VCaP (cell line): ENCODE data around the gene TP53TG5.

Experiments used
- H3K27ac ChIP-seq: fragments of 450-650 bp; 2 replicates; pipeline ENCODE4 v1.5.1; 2017
- CTCF ChIP-seq: fragments of 450-650 bp; conservative IDR thresholded peaks from 2 replicates; pipeline ENCODE4 v1.5.1; 2017; ENCODE audit warnings: mild to moderate bottlenecking, moderate library complexity

The TP53TG5 gene

DNA sequence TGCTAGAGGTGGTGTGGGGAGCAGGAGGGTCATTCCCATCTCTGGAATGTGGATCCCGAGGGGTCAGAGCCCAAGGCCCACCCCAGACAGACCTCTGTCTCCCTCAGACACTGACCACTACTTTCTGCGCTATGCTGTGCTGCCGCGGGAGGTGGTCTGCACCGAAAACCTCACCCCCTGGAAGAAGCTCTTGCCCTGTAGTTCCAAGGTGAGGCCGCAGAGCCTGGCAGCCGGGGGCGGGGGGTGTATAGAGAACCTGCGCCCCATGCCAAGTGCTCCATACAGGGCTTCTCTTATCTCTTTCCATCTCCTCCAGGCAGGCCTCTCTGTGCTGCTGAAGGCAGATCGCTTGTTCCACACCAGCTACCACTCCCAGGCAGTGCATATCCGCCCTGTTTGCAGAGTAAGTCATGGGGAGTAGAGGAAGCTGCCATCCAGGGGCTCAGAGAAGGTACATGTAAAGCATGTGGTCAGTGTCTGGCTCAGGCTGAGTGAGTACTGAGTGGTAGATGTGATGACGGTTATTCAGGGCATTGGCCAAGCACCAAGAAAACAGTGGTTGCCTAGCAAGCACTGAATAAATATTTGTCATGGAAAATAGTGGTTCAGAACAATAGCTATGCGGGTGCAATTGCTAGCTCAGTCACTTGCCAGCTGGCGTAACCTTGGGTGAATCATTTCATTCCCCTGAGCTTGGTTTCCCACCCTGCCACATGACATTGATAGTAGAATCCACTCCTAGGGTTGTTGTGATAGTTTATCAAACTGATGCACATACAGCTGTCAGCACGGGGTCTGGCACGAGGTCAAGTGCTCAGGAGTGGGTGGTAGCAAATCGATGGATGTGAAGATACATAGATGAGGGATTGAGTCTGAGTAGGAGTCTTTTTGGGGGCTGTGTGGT lies 41.3 kb upstream of the TP53TG5 start:
- H3K27ac ChIP-seq: peak overlapping the region; percentile 85
- no peak for TF ChIP-seq CTCF

DNA sequence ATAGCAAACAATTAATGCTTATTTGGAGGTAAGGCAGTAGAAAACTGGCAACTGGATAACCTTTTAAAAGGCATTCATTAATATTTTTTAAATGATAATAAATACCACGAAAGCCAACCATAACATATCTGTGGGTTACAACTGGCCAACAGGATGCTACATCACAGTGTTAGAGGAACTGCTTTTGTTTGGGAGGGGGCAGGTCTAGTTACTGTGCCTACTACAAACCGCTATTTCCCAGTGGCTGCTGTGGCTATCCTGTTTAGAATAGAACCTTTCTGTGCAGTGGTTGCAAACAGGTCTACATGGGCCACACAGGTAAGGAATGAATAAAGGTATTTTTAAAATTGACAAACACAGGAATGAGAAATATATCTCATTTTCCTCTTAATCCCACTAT lies 38.8 kb upstream of the TP53TG5 start:
- H3K27ac ChIP-seq: peak overlapping the region; percentile 67; the same call in 1 of the 2 replicates
- TF ChIP-seq CTCF: no peak

DNA sequence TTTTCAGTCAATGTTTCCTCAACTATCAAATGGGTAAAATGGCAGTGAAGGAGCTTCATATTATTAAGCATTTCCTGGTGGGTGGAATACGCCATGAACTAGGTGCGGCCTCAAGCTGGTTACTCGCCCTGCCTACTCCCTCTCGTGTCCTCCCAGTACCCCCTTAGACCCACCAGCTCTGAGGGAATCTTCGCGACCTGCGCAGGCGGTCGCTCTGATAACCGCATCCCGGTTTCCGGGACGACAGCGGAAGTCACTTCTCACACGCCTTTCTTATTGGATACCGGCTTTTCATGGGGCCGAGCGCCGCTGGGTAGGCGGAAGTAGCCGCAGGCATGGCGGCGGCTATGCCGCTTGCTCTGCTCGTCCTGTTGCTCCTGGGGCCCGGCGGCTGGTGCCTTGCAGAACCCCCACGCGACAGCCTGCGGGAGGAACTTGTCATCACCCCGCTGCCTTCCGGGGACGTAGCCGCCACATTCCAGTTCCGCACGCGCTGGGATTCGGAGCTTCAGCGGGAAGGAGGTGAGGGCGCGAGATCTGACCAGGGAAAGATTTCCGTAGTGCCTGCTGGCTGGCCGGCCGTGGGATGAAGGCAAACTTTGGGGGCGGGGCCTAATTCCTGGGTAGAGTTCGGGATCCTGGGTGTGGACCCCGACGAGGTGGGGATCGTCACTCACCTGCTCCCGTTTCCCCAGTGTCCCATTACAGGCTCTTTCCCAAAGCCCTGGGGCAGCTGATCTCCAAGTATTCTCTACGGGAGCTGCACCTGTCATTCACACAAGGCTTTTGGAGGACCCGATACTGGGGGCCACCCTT lies 37.9 kb upstream of the TP53TG5 start, which contains the start of gene PIGT:
PIGT (plus strand) TSS at position 320 of the 816 bp plus-strand sequence; CDS start at position 336, 16 bp downstream.
- peak within 1 kb of the TSS; percentile 67 for H3K27ac ChIP-seq
- TF ChIP-seq CTCF: no peak

DNA sequence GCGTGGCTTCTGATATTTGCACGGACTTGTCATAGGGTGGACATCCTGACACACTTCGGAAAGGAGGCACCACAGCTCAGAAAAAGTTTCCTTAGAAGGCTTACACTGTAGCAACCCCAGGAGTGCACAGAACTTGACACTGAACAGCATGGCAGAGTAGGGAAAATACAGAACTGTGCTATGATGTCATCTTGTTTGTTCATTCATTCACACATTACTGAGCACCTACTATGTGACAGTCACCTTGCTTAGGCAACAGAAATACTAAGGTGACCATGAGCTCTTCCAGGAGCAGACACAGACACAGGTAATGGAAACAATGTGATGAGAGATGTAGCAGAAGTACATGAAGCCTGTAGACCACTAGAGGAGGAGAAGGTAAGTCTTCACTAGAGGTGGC lies 35.4 kb upstream of the TP53TG5 start:
- TF ChIP-seq CTCF: no peak
- H3K27ac ChIP-seq: no peak overlapping the region

DNA sequence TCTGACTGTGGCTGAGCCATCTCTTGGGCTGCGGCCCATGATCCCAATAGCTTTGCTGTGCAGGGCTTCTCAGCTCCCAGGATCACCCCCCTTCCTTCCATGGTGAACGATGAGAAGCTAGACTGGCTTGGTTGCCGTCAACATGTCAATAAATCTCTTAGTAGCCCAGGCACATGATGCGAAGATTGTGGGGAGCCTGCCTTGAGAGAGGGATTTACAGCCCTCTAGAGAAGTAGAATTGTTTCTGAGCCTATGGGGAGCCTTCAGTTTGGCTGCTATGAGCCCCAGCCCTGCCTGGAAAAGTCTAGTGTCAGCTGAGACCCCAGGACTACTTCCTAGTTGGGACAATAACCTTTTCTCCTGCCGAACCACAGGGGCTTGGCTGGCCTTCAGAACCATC lies 34.5 kb upstream of the TP53TG5 start:
- TF ChIP-seq CTCF: no peak
- no peak overlapping the region for H3K27ac ChIP-seq

- peak overlapping the region; percentile 24; the same call in 1 of the 2 replicates for H3K27ac ChIP-seq
These were observed 32.8 kb upstream of the TP53TG5 start for GRCh38 chr20:45410887-45411286.

More at GRCh38 chr20:45410887-45411286, 32.8 kb upstream of the TP53TG5 start:
- no peak for TF ChIP-seq CTCF
